ENCODE measurements around the gene ACER3. TPM values are rescaled to one million over a fixed set of nuclear protein-coding genes. Genes with fewer than 3 reads are reported as not detected.
A peak's percentile ranks its signal among the peaks of the same experiment; 100 is the strongest.
"Not testable (repeated sequence)": the region's sequence is repeated elsewhere in the genome, so short reads cannot be mapped to it uniquely, and the experiment has no call there.

ACER3 gene
- total RNA-seq: 22.8 and 30.1 TPM in 2 replicates

- DNase-seq: peak; percentile 94
Observed at GRCh38 chr11:76860539-76861475, at the start of gene ACER3. ACER3 (plus strand) TSS chr11:76860918; CDS start chr11:76860977, 59 bp downstream.

- no peak for DNase-seq
Observed at GRCh38 chr11:76811259-76811658, 49.5 kb upstream of the ACER3 start.

- no peak for DNase-seq
Observed at GRCh38 chr11:76814414-76814813, 46.3 kb upstream of the ACER3 start.

- DNase-seq: not testable (repeated sequence)
Observed at GRCh38 chr11:76815678-76816077, 45.0 kb upstream of the ACER3 start.

GRCh38 chr11:76820184-76820566, 40.5 kb upstream of the ACER3 start:
- no peak for DNase-seq

- DNase-seq: not testable (repeated sequence)
Observed at GRCh38 chr11:76821396-76821795, 39.3 kb upstream of the ACER3 start.

GRCh38 chr11:76822406-76822805, 38.3 kb upstream of the ACER3 start:
- no peak for DNase-seq

GRCh38 chr11:76823481-76824028, 37.2 kb upstream of the ACER3 start:
- peak; percentile 99 for DNase-seq

GRCh38 chr11:76824083-76824939, 36.4 kb upstream of the ACER3 start:
- DNase-seq: peak; percentile 88

- DNase-seq: peak; percentile 36
Observed at GRCh38 chr11:76824980-76825725, 35.6 kb upstream of the ACER3 start.

- DNase-seq: no peak
Observed at GRCh38 chr11:76825726-76826396, 34.9 kb upstream of the ACER3 start.

GRCh38 chr11:76826508-76826907, 34.2 kb upstream of the ACER3 start:
- DNase-seq: not testable (repeated sequence)

- DNase-seq: not testable (repeated sequence)
Observed at GRCh38 chr11:76827005-76827404, 33.7 kb upstream of the ACER3 start.

- peak; percentile 29 for DNase-seq
Observed at GRCh38 chr11:76830639-76831327, 29.9 kb upstream of the ACER3 start.

- DNase-seq: no peak
Observed at GRCh38 chr11:76831686-76832310, 28.9 kb upstream of the ACER3 start.

GRCh38 chr11:76832361-76832760, 28.4 kb upstream of the ACER3 start:
- DNase-seq: no peak

GRCh38 chr11:76834151-76834550, 26.6 kb upstream of the ACER3 start:
- DNase-seq: no peak

- no peak for DNase-seq
Observed at GRCh38 chr11:76835036-76835435, 25.7 kb upstream of the ACER3 start.

GRCh38 chr11:76835928-76836612, 24.6 kb upstream of the ACER3 start:
- peak; percentile 63 for DNase-seq
